Vagina (tissue), 2 donors: ENCODE data around the gene SRRT. TPM values are rescaled to one million over a fixed set of nuclear protein-coding genes. Genes with fewer than 3 reads are reported as not detected.

Experiments
- DNase-seq, 2 donors: peaks; one replicate each; pipeline ENCODE4 v3.0.0-alpha.2; 2017; ENCODE audit errors: extremely low spot score in 2 of 2
- H3K27ac ChIP-seq: fragments of 200-600 bp; sonication (generic); one replicate; pipeline ENCODE4 v1.5.1; 2019
- H3K27me3 ChIP-seq: fragments of 200-600 bp; sonication (generic); one replicate; pipeline ENCODE4 v1.5.1; 2019
- H3K36me3 ChIP-seq, 2 donors: fragments of 200-600 bp; sonication (generic); one replicate each; pipeline ENCODE4 v1.5.1; 2017 to 2019
- H3K4me1 ChIP-seq: fragments of 200-600 bp; sonication (generic); one replicate; pipeline ENCODE4 v1.5.1; 2019
- H3K4me3 ChIP-seq, 2 donors: fragments of 200-600 bp; sonication (generic); 1 replicate in 1 of 2; 2 replicates in 1 of 2; pipeline ENCODE4 v1.5.1; 2016 to 2019
- H3K9me3 ChIP-seq: fragments of 200-600 bp; sonication (generic); one replicate; pipeline ENCODE4 v1.5.1; 2019
- POLR2A ChIP-seq, 2 donors: fragments of 450-650 bp; IDR thresholded peaks; one replicate each; pipeline ENCODE4 v1.6.1; 2017; ENCODE audit warnings: antibody characterized with exemption in 2 of 2, mild to moderate bottlenecking in 2 of 2, moderate library complexity in 2 of 2
- POLR2AphosphoS5 ChIP-seq, 2 donors: sonication (generic); formaldehyde crosslinking; IDR thresholded peaks; one replicate each; pipeline ENCODE4 v1.9.0; 2017; ENCODE audit warnings: antibody characterized with exemption in 2 of 2, mild to moderate bottlenecking in 2 of 2, low read depth in 1 of 2; ENCODE audit not compliant: insufficient read depth in 1 of 2
- intact Hi-C: fragments of 100-400 bp; cut with DNase I; formaldehyde crosslinking; loops from one replicate; pipeline ENCODE4 v1.15.1; 2023
- total RNA-seq: library from RNA; depleted of rRNA; stranded (reverse); fragments of >200 nt; gene quantifications from one replicate; pipeline ENCODE4 v1.2.3, GENCODE V29; 2016
- TF ChIP-seq, protein P1 (sequence below), 3 experiments: fragments of 450-650 bp in 2 of 3; fragments of 200-600 bp in 1 of 3; sonication (generic) in 1 of 3; IDR thresholded peaks; one replicate each; pipeline ENCODE4 v1.5.1; 2017 to 2019; ENCODE audit warnings: antibody characterized with exemption in 3 of 3, mild to moderate bottlenecking in 2 of 3, moderate library complexity in 2 of 3

Gene SRRT
- total RNA-seq, 1 donor from 2014 or later: 96.5 TPM

DNA sequence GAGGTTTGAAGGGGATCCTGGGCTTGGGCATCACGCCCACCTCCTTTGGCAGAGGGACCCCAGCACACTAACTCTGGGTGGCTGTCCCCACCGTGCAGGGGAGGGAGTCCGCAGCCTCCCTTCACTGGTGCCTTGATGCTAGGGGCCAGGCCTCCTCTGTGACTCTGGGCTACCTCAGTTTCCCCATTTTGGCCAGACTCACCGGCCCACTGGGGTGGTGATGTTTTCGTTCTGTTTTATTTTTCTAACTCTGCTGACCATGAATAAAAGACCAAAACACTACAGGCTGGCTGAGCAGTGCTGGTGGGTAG lies 8.2 kb upstream of the SRRT start:
- H3K27me3 ChIP-seq: no peaks in the 10 kb centered on the region
- H3K9me3 ChIP-seq: no peaks in the 10 kb centered on the region
- DNase-seq: no peak
- H3K4me3 ChIP-seq: peak overlapping the region; percentile 77 to 86
- peak overlapping the region; percentile 98 for H3K27ac ChIP-seq
- TF ChIP-seq POLR2A (IDR thresholded peaks at IDR 0.05): no peak
- no peak for TF ChIP-seq POLR2AphosphoS5 (IDR thresholded peaks at IDR 0.05; ENCODE audit: insufficient read depth in 1 of 2, low read depth in 1 of 2)
- TF ChIP-seq, protein P1, sequence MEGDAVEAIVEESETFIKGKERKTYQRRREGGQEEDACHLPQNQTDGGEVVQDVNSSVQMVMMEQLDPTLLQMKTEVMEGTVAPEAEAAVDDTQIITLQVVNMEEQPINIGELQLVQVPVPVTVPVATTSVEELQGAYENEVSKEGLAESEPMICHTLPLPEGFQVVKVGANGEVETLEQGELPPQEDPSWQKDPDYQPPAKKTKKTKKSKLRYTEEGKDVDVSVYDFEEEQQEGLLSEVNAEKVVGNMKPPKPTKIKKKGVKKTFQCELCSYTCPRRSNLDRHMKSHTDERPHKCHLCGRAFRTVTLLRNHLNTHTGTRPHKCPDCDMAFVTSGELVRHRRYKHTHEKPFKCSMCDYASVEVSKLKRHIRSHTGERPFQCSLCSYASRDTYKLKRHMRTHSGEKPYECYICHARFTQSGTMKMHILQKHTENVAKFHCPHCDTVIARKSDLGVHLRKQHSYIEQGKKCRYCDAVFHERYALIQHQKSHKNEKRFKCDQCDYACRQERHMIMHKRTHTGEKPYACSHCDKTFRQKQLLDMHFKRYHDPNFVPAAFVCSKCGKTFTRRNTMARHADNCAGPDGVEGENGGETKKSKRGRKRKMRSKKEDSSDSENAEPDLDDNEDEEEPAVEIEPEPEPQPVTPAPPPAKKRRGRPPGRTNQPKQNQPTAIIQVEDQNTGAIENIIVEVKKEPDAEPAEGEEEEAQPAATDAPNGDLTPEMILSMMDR (IDR thresholded peaks at IDR 0.05): no peak
- peaks cover 41% of the 10 kb centered on the region for H3K4me1 ChIP-seq
- intact Hi-C loops: loop anchor here (10.0 kb wide), 1 partner anchor 322 kb away; no protein-coding TSS in a partner anchor
- H3K36me3 ChIP-seq: peaks cover 0 to 18% of the 10 kb centered on the region in 2 donors

DNA sequence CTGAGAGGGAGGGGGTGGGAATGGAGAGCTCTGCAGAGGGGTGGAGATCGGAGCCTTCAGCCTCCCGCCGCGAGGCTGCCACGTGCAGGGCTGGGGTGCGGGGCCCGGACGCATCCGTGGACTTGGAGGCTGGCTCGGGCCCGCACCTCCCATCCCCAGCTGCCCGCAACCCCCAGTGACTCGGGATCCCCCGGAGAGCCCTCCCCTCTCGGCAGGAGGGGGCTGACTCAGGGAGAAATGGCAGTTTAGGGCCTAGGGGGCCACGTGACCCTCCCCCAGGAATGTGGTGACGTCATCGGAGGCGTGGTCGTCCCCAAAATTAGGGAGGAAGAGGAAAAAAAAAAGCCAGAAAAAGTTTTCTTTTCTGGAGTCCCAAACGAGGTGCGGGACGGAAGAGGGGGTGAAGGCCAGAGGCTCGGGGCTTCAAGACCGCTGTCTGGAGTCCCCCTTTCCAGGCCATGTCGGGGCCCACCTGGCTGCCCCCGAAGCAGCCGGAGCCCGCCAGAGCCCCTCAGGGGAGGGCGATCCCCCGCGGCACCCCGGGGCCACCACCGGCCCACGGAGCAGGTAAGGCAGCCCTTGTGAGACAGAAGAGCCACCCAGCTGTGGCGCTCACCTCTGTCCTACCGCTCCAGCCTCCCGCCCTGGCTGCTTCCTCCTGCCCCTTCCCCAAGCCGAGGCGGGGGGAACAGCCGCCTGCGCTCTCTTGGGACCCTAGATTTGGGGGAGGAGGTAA lies 7.7 kb upstream of the SRRT start, which contains the start of gene TRIP6:
TRIP6 (plus strand) TSS at position 348 of the 736 bp plus-strand sequence; CDS start at position 459, 111 bp downstream.
- Histone ChIP-seq H3K27ac (peak within 1 kb of the TSS; percentile 98), H3K27me3 (no peaks in the 10 kb centered on the region), H3K36me3 (peaks cover 0 to 22% of the 10 kb centered on the region in 2 donors), H3K4me1 (peaks cover 41% of the 10 kb centered on the region), H3K9me3 (no peaks in the 10 kb centered on the region), H3K4me3 (peak within 1 kb of the TSS; percentile 77 to 86)
- intact Hi-C loops: loop anchor here (10.0 kb wide), 1 partner anchor 322 kb away; no protein-coding TSS in a partner anchor
- DNase-seq: no peak
- TF ChIP-seq POLR2A (IDR thresholded peaks at IDR 0.05): peak in 1 of 2 donors; percentile 21
- TF ChIP-seq, protein P1 (IDR thresholded peaks at IDR 0.05): no peak
- TF ChIP-seq POLR2AphosphoS5 (IDR thresholded peaks at IDR 0.05; ENCODE audit: insufficient read depth in 1 of 2, low read depth in 1 of 2): peak; percentile 86 to 88

DNA sequence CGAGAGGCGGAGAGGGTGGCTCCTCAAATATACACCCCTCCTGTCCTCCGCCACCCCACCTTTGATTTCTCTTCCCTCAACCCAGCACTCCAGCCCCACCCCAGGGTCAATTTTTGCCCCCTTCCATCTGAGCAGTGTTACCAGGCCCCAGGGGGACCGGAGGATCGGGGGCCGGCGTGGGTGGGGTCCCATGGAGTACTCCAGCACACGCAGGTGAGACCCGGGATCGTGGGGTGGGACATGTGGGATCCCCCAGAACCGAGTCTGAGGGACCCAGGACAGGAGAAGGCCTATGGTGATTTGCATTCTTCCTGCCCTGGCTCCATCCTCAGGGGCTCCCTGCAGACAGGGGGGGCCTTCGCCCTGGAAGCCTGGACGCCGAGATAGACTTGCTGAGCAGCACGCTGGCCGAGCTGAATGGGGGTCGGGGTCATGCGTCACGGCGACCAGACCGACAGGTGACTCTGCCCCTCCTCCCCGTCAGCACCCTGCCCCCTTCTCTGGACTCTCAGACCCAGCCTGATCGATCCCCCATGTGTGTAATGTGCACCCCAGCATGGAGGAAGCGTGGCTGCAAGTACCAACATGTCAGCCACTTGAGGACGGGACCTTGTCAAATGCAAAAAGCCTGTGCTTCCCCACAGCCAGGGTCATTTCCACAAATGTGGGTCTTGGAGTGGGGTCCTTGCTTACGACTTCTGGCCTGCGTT lies 7.0 kb upstream of the SRRT start:
- TF ChIP-seq POLR2A (IDR thresholded peaks at IDR 0.05): no peak
- TF ChIP-seq, protein P1 (IDR thresholded peaks at IDR 0.05): no peak
- Histone ChIP-seq H3K4me3 (peak overlapping the region; percentile 77 to 86), H3K36me3 (peaks cover 0 to 29% of the 10 kb centered on the region in 2 donors), H3K27ac (peak overlapping the region; percentile 98), H3K4me1 (peaks cover 41% of the 10 kb centered on the region), H3K9me3 (no peaks in the 10 kb centered on the region), H3K27me3 (no peaks in the 10 kb centered on the region)
- DNase-seq: no peak
- intact Hi-C loops: loop anchor here (10.0 kb wide), 1 partner anchor 323 kb away; no protein-coding TSS in a partner anchor

DNA sequence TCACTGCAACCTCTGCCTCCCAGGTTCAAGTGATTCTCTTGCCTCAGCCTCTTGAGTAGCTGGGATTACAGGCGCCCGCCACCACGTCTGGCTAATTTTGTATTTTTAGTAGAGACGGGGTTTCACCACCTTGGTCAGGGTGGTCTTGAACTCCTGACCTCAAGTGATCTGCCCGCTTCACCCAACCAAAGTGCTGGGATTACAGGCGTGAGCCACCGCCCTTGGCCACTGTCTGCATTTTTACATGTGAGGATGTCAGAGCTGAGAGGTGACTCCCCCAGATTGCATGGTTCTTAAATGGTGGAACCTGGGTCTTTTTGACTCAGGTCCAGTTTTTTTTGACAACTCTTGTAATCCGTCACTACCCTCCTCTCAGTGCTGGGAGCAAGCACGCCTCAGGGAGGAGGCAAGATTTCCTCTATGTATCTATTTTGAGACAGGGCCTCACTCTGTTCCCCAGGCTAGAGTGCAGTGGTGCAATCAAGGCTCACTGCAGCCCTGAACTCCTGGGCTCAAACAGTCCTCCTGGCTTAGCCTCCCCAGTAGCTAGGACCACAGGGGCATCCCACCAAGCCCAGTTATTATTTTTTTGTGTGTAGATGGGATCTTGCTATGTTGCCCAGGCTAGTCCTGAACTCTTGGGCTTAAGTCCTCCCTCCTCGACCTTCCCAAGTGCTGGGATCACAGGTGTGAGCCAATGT lies 1.2 kb upstream of the SRRT start:
- no peaks in the 10 kb centered on the region for H3K9me3 ChIP-seq
- peaks cover 0 to 32% of the 10 kb centered on the region in 2 donors for H3K36me3 ChIP-seq
- H3K27ac ChIP-seq: peak overlapping the region; percentile 77
- H3K4me1 ChIP-seq: peaks cover 47% of the 10 kb centered on the region
- H3K4me3 ChIP-seq: peak overlapping the region in 1 of 2 donors; percentile 85
- TF ChIP-seq POLR2A (IDR thresholded peaks at IDR 0.05) (no peak), POLR2AphosphoS5 (IDR thresholded peaks at IDR 0.05; ENCODE audit: insufficient read depth in 1 of 2, low read depth in 1 of 2) (no peak)
- TF ChIP-seq, protein P1 (IDR thresholded peaks at IDR 0.05): no peak
- H3K27me3 ChIP-seq: no peaks in the 10 kb centered on the region
- DNase-seq: no peak
- intact Hi-C loops: no loop called here
